Nephron progenitor cell (in vitro differentiated cells): ENCODE measurements around the gene MAP2K1.
"Not testable (repeated sequence)": the region's sequence is repeated elsewhere in the genome, so short reads cannot be mapped to it uniquely, and the experiment has no call there.

Experiments used
- DNase-seq: peaks from one replicate; pipeline ENCODE4 v3.0.0; 2021
- H3K27ac Mint-ChIP-seq: 2 replicates; pipeline ENCODE4 v1.8.0; 2021; ENCODE audit warnings: mild to moderate bottlenecking, moderate library complexity, mixed read lengths
- H3K27me3 Mint-ChIP-seq: 2 replicates; pipeline ENCODE4 v1.8.0; 2021; ENCODE audit warnings: mild to moderate bottlenecking, low read depth, mixed read lengths; ENCODE audit not compliant: poor library complexity
- H3K36me3 Mint-ChIP-seq: 2 replicates; pipeline ENCODE4 v1.8.0; 2021; ENCODE audit warnings: low read depth, mixed read lengths
- H3K4me1 Mint-ChIP-seq: 2 replicates; pipeline ENCODE4 v1.8.0; 2021; ENCODE audit warnings: mixed read lengths
- H3K4me3 Mint-ChIP-seq: 2 replicates; pipeline ENCODE4 v1.8.0; 2021; ENCODE audit warnings: mild to moderate bottlenecking, moderate library complexity, mixed read lengths
- H3K9me3 Mint-ChIP-seq: 2 replicates; pipeline ENCODE4 v1.8.0; 2021; ENCODE audit warnings: mild to moderate bottlenecking, moderate library complexity, mixed read lengths
- CTCF ChIP-seq: fragments of 200-600 bp; sonication (generic); IDR thresholded peaks from 2 replicates; pipeline ENCODE4 v1.5.0; 2021; ENCODE audit warnings: antibody characterized with exemption

MAP2K1 gene

GRCh38 chr15:66362776-66363175 is 23.9 kb upstream of the MAP2K1 start:
- DNase-seq = no peak
- H3K36me3 Mint-ChIP-seq = no peaks in the 10 kb centered on the region

GRCh38 chr15:66364944-66365528 is 21.7 kb upstream of the MAP2K1 start:
- DNase-seq = no peak
- H3K4me1 Mint-ChIP-seq = peaks cover 6% of the 10 kb centered on the region

More at GRCh38 chr15:66362776-66363175, 23.9 kb upstream of the MAP2K1 start:
- H3K27me3 Mint-ChIP-seq = no peaks in the 10 kb centered on the region
- H3K27ac Mint-ChIP-seq = no peak overlapping the region
- H3K4me1 Mint-ChIP-seq = no peaks in the 10 kb centered on the region
- no peak overlapping the region for H3K4me3 Mint-ChIP-seq
- no peak for TF ChIP-seq CTCF
- H3K9me3 Mint-ChIP-seq = no peaks in the 10 kb centered on the region

DNA sequence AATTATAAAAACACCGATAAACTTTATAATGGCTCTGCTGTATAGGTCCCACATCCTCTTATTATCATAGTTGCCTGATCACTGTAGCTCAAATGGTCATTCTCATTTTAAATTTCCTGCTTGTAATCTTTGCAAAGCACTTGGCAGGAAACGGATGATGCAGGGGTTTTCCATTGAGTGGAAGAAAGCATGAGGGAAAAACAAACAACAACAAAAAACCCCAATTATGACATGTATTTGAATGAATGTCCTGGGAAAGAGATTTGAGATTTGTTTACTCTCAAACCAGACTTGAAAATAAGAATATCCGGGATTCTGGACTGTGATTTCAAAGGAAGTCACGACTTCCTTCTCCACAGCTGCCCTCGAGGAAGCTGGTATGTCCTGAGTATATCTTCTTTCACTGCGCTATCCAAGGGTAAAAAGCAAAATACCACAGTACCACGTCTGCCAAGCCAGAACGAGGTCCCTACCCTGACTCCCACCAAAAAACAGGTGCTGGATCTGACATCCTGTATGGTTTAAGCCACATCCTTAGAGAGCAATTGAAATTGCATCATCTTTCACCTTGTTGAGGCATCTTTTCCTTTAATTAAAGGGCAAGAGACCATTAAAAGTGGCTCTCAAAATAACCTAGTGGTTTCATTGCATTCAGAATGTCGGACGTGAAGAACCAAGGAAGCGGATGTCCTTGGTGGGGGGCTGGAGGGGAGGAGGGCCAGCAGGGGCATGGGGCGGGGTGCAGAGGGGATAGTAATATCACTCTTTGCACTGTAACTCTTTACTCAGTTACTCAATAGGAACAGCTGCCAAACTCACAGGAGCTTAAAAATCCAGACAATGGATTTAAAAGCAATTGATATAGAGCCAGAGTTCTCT is 16.7 kb upstream of the MAP2K1 start:
- Mint-ChIP-seq H3K27me3 (no peaks in the 10 kb centered on the region), H3K36me3 (peaks cover 3% of the 10 kb centered on the region), H3K9me3 (peaks cover 13% of the 10 kb centered on the region), H3K27ac (no peak overlapping the region), H3K4me1 (peaks cover 10% of the 10 kb centered on the region), H3K4me3 (no peak overlapping the region)
- no peak for TF ChIP-seq CTCF
- no peak for DNase-seq

More at GRCh38 chr15:66364944-66365528, 21.7 kb upstream of the MAP2K1 start:
- H3K27ac Mint-ChIP-seq = no peak overlapping the region
- H3K9me3 Mint-ChIP-seq = no peaks in the 10 kb centered on the region
- H3K4me3 Mint-ChIP-seq = no peak overlapping the region
- H3K36me3 Mint-ChIP-seq = no peaks in the 10 kb centered on the region
- no peak for TF ChIP-seq CTCF
- no peaks in the 10 kb centered on the region for H3K27me3 Mint-ChIP-seq

GRCh38 chr15:66374179-66374578 is 12.5 kb upstream of the MAP2K1 start:
- peaks cover 5% of the 10 kb centered on the region for H3K36me3 Mint-ChIP-seq
- H3K4me1 Mint-ChIP-seq = peaks cover 16% of the 10 kb centered on the region
- no peak for DNase-seq
- peaks cover 4% of the 10 kb centered on the region for H3K27me3 Mint-ChIP-seq
- peaks cover 14% of the 10 kb centered on the region for H3K9me3 Mint-ChIP-seq
- TF ChIP-seq CTCF = no peak
- H3K4me3 Mint-ChIP-seq = no peak overlapping the region
- no peak overlapping the region for H3K27ac Mint-ChIP-seq

- DNase-seq = no peak
- H3K27me3 Mint-ChIP-seq = peaks cover 4% of the 10 kb centered on the region
Observed at GRCh38 chr15:66378814-66379430, 7.8 kb upstream of the MAP2K1 start.

GRCh38 chr15:66381376-66381775 is 5.3 kb upstream of the MAP2K1 start:
- not testable (repeated sequence) for H3K27me3 Mint-ChIP-seq, H3K4me3 Mint-ChIP-seq, H3K9me3 Mint-ChIP-seq, H3K27ac Mint-ChIP-seq, DNase-seq, H3K36me3 Mint-ChIP-seq
- H3K4me1 Mint-ChIP-seq = peaks cover 17% of the 10 kb centered on the region

More at GRCh38 chr15:66378814-66379430, 7.8 kb upstream of the MAP2K1 start:
- Mint-ChIP-seq H3K4me3 (no peak overlapping the region), H3K9me3 (peaks cover 12% of the 10 kb centered on the region), H3K36me3 (peaks cover 5% of the 10 kb centered on the region), H3K4me1 (peaks cover 11% of the 10 kb centered on the region), H3K27ac (no peak overlapping the region)
- TF ChIP-seq CTCF = no peak
